Activated naive CD8-positive, alpha-beta T cell treated with anti-CD3 and anti-CD28 coated beads for 36 hours (primary cell): ENCODE results near the gene FADS3. TPM values are rescaled to one million over a fixed set of nuclear protein-coding genes. Genes with fewer than 3 reads are reported as not detected.

ENCODE experiments used
- DNase-seq: peaks from one replicate; pipeline ENCODE4 v3.0.0; 2021
- H3K27ac Mint-ChIP-seq: one replicate; pipeline ENCODE4 v1.8.0; 2022; ENCODE audit warnings: mild to moderate bottlenecking, moderate library complexity, mixed read lengths
- H3K27me3 Mint-ChIP-seq: one replicate; pipeline ENCODE4 v1.8.0; 2022; ENCODE audit warnings: mild to moderate bottlenecking, mixed read lengths
- H3K36me3 Mint-ChIP-seq: one replicate; pipeline ENCODE4 v1.8.0; 2021; ENCODE audit warnings: mild to moderate bottlenecking, mixed read lengths
- H3K4me1 Mint-ChIP-seq: one replicate; pipeline ENCODE4 v1.8.0; 2021; ENCODE audit warnings: mixed read lengths
- H3K4me3 Mint-ChIP-seq: one replicate; pipeline ENCODE4 v1.8.0; 2022; ENCODE audit warnings: mild to moderate bottlenecking, moderate library complexity, mixed read lengths
- H3K9me3 Mint-ChIP-seq: one replicate; pipeline ENCODE4 v1.8.0; 2022; ENCODE audit warnings: mixed read lengths
- total RNA-seq, 2 experiments: library from RNA; stranded (reverse); gene quantifications; one replicate each; pipeline ENCODE4 v1.2.3, GENCODE V29; 2021

Gene FADS3
- total RNA-seq, 2 experiments from 2014 or later = 5.7 to 6.4 TPM

GRCh38 chr11:61896665-61897386 lies 5.5 kb upstream of the FADS3 start:
- H3K4me1 Mint-ChIP-seq = peaks cover 7% of the 10 kb centered on the region
- H3K4me3 Mint-ChIP-seq = no peak overlapping the region
- H3K27ac Mint-ChIP-seq = no peak overlapping the region
- no peaks in the 10 kb centered on the region for H3K36me3 Mint-ChIP-seq
- H3K9me3 Mint-ChIP-seq = no peaks in the 10 kb centered on the region
- peaks cover 5% of the 10 kb centered on the region for H3K27me3 Mint-ChIP-seq
- DNase-seq = no peak

- no peak for DNase-seq
- Mint-ChIP-seq H3K36me3 (no peaks in the 10 kb centered on the region), H3K4me3 (no peak overlapping the region), H3K4me1 (peaks cover 9% of the 10 kb centered on the region), H3K27me3 (peaks cover 5% of the 10 kb centered on the region), H3K27ac (no peak overlapping the region), H3K9me3 (no peaks in the 10 kb centered on the region)
These were observed 4.3 kb upstream of the FADS3 start for GRCh38 chr11:61895718-61896059.

DNA sequence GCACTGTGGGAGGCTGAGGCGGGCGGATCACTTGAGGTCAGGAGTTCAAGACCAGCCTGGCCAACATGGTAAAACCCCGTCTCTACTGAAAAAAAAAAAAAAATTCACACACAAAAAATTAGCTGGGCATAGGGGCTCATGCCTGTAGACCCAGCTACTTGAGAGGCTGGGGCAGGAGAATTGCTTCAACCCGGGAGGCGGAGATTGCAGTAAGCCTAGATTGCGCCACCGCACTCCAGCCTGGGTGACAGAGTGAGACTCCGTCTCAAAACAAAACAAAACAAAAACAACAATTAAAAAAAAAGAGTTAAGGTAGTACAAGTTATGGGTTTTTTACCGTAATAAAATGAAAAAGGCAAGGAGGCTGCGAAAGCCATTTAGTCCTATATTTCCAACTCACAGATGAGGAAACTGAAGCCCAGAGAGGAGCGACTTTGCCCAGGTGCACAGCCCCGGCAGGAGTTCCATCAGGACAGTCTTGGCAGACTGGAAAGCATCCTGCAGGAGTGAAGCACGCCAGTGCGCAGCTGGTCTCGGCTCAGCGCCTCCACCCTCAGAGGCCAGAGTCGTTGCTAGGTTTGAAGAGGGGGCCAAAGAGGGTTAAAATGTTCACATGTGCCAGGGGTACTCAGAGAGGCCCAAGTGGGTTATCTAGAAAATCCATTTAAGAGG lies 3.8 kb upstream of the FADS3 start:
- Mint-ChIP-seq H3K9me3 (no peaks in the 10 kb centered on the region), H3K4me3 (no peak overlapping the region), H3K36me3 (no peaks in the 10 kb centered on the region), H3K27me3 (peaks cover 5% of the 10 kb centered on the region), H3K4me1 (peaks cover 9% of the 10 kb centered on the region), H3K27ac (no peak overlapping the region)
- DNase-seq = no peak

DNA sequence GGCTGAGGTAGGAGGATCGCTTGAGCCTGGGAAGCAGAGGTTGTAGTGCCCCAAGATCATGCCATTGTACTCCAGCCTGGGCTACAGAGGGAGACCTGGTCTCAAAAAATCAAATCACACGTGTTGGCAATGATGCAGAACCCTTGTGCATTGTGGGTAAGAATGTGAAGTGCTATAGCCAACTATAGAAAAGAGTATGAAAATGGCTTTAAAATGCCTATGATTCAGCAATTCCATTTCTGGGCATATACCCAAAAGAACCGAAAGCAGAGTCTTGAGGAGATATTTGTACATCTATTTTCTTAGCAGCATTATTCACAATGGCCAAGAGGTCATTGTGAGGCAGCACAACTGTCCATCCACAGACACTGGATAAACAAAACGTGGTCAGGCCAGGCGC lies 2.6 kb upstream of the FADS3 start:
- no peaks in the 10 kb centered on the region for H3K36me3 Mint-ChIP-seq
- H3K4me1 Mint-ChIP-seq = peaks cover 5% of the 10 kb centered on the region
- no peak for DNase-seq
- H3K9me3 Mint-ChIP-seq = no peaks in the 10 kb centered on the region
- no peak overlapping the region for H3K4me3 Mint-ChIP-seq
- H3K27me3 Mint-ChIP-seq = peaks cover 5% of the 10 kb centered on the region
- H3K27ac Mint-ChIP-seq = no peak overlapping the region

DNA sequence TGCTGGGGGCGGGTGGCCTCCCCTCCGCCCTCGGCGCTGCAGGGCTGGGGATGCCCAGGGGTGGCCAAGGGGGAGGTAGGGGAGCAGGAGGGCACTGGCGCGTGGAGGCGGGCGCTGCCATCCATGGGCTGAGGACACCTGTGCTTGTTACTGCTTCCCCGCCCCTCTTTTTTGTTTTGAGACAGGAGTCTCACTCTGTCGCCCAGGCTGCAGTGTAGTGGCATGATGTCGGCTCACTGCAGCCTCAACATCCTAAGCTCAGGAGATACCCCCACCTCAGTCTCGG lies 683 bp upstream of the FADS3 start:
- Mint-ChIP-seq H3K36me3 (no peaks in the 10 kb centered on the region), H3K27ac (no peak overlapping the region), H3K4me1 (peaks cover 5% of the 10 kb centered on the region), H3K4me3 (peak overlapping the region; percentile 54), H3K9me3 (no peaks in the 10 kb centered on the region), H3K27me3 (peaks cover 5% of the 10 kb centered on the region)
- DNase-seq = no peak

GRCh38 chr11:61890529-61891330 lies 615 bp downstream of the FADS3 start:
- peaks cover 5% of the 10 kb centered on the region for H3K4me1 Mint-ChIP-seq
- peaks cover 5% of the 10 kb centered on the region for H3K27me3 Mint-ChIP-seq
- DNase-seq = peak; percentile 51
- peak overlapping the region; percentile 80 for H3K4me3 Mint-ChIP-seq
- H3K9me3 Mint-ChIP-seq = no peaks in the 10 kb centered on the region
- no peak overlapping the region for H3K27ac Mint-ChIP-seq
- H3K36me3 Mint-ChIP-seq = no peaks in the 10 kb centered on the region

GRCh38 chr11:61889831-61890230 lies 1.5 kb downstream of the FADS3 start:
- H3K9me3 Mint-ChIP-seq = no peaks in the 10 kb centered on the region
- DNase-seq = no peak
- H3K4me1 Mint-ChIP-seq = peaks cover 5% of the 10 kb centered on the region
- H3K27me3 Mint-ChIP-seq = peaks cover 5% of the 10 kb centered on the region
- H3K4me3 Mint-ChIP-seq = no peak overlapping the region
- no peak overlapping the region for H3K27ac Mint-ChIP-seq
- no peaks in the 10 kb centered on the region for H3K36me3 Mint-ChIP-seq

DNA sequence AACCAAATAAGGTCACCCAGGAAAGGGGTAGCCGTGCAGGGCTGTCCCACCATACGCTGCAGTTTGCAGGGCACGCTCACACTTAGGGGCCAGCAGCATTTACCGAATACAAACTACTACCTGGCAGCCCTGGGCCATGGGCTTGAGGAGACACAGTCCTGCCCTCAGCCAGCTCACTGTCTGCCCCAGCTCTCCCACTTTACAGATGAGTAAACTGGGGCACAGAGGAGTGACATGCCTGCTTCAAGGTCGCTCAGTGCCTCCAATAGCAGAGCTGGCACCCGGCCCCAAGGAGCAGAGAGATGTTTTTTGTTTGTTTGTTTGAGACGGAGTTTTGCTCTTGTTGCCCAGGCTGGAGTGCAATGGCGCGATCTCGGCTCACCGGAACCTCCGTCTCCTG lies 2.8 kb downstream of the FADS3 start:
- no peaks in the 10 kb centered on the region for H3K36me3 Mint-ChIP-seq
- no peak for DNase-seq
- H3K27ac Mint-ChIP-seq = no peak overlapping the region
- no peaks in the 10 kb centered on the region for H3K9me3 Mint-ChIP-seq
- peaks cover 2% of the 10 kb centered on the region for H3K4me1 Mint-ChIP-seq
- H3K27me3 Mint-ChIP-seq = peaks cover 5% of the 10 kb centered on the region
- H3K4me3 Mint-ChIP-seq = no peak overlapping the region

DNA sequence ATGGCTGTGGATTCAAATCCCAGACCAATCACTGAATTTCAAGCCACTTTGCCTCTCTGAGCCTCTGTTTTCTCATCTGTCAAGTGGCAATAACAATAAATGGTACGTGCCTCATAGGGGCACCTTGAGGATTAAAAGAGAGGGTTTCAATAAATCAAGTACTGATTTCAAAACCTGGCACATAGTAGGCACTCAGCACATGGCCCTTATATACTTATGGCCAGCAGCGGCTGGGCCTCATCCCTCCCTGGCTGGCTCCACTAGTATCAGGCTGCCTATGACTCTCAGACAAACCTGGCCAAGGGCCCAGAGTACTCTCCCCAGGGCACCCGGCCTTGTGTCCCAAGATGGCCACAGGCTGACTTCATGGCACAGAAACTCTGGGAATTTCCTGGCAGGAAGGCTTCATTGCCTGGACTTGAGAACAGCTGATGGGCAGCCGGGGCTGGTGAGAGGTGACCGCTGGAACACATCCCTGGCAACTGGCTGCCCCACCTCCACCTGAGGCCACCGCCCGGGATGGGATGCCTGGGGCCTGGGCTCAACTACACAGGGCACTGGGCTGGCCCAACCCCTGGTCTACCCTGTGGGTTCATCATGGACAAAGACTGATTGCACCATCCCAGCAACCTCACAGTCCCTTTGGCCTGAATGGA lies 3.4 kb downstream of the FADS3 start:
- Mint-ChIP-seq H3K9me3 (no peaks in the 10 kb centered on the region), H3K36me3 (no peaks in the 10 kb centered on the region), H3K27ac (no peak overlapping the region), H3K4me1 (peaks cover 2% of the 10 kb centered on the region), H3K4me3 (no peak overlapping the region), H3K27me3 (peaks cover 5% of the 10 kb centered on the region)
- no peak for DNase-seq

DNA sequence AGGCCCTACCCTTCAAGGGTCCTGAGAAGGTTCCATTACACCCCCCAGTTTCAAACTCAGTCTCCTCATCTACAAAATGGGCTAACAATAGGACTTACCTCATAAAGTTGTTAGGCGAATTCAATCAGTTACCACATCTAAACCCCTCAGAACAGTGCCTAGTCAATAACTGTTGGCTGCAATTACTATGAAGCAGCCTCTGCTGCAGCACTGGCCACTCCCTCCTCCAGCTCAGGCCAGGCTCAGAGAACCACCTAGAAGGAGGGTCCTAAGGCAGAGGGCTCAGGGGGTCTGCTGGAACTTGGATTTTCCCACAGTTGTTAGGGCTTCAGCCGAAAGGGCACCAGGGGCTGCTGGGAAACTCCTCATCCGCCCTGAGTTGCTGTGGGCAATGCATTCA lies 4.7 kb downstream of the FADS3 start:
- no peaks in the 10 kb centered on the region for H3K27me3 Mint-ChIP-seq
- no peaks in the 10 kb centered on the region for H3K36me3 Mint-ChIP-seq
- no peak overlapping the region for H3K27ac Mint-ChIP-seq
- peaks cover 2% of the 10 kb centered on the region for H3K4me1 Mint-ChIP-seq
- DNase-seq = no peak
- H3K9me3 Mint-ChIP-seq = no peaks in the 10 kb centered on the region
- H3K4me3 Mint-ChIP-seq = no peak overlapping the region

GRCh38 chr11:61885784-61886580 lies 5.4 kb downstream of the FADS3 start:
- no peak for DNase-seq
- Mint-ChIP-seq H3K27me3 (no peaks in the 10 kb centered on the region), H3K4me1 (peaks cover 2% of the 10 kb centered on the region), H3K27ac (no peak overlapping the region), H3K4me3 (no peak overlapping the region), H3K36me3 (no peaks in the 10 kb centered on the region), H3K9me3 (no peaks in the 10 kb centered on the region)

DNA sequence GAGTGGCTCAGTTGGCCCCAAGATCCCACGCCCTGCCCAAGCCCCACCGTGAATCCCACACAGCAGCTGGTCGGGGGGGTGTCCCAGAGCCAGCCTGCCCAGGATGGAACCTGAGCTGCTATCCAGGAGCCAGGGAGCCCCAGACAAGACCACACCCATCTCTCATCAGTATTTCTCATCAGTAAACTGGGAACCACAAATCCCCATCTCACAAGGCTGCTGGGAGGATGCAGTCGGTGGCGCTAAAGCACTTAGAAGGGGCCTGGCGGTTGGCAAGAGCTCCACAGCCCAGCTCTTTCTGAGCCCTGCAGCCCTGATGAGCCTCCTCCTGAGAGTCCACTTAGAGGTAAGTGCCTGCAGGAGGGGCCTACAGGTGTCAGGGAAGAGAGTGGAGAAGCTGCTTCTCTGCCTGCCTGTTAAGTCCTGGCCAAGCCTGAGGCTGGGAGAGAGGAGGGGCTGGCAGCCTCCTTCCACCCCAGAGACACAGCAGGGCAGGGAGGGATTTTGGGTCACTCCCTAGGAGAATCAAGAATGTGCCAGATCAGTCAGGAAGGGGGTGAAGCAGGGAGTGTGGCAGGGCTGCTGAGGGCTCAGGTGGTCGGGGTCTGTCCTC lies 6.1 kb downstream of the FADS3 start:
- Mint-ChIP-seq H3K27me3 (no peaks in the 10 kb centered on the region), H3K9me3 (no peaks in the 10 kb centered on the region), H3K4me3 (no peak overlapping the region), H3K27ac (no peak overlapping the region), H3K4me1 (no peaks in the 10 kb centered on the region), H3K36me3 (no peaks in the 10 kb centered on the region)
- DNase-seq = no peak

- Mint-ChIP-seq H3K4me1 (no peaks in the 10 kb centered on the region), H3K4me3 (no peak overlapping the region), H3K36me3 (no peaks in the 10 kb centered on the region), H3K9me3 (no peaks in the 10 kb centered on the region), H3K27ac (no peak overlapping the region), H3K27me3 (no peaks in the 10 kb centered on the region)
- no peak for DNase-seq
These were observed 7.4 kb downstream of the FADS3 start for GRCh38 chr11:61883947-61884346.

DNA sequence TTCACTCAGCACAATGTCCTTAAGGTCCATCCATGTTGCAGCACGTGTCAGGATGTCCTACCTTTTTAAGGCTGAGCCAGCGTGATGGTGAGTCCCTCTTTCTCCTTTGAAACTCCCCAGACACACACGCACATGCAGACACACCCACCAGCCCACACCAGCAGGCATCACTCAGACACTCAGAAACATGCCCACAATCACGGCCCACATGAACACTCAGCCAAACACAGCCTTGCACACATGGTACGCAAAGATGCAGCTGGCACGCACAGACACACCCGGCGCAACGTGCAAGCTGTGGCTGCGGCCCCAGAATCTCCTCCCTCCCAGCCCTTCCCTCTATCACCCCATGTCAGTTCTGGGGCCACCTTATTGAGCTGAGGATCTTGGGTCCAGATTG lies 8.0 kb downstream of the FADS3 start:
- H3K27me3 Mint-ChIP-seq = no peaks in the 10 kb centered on the region
- H3K27ac Mint-ChIP-seq = no peak overlapping the region
- no peak overlapping the region for H3K4me3 Mint-ChIP-seq
- no peaks in the 10 kb centered on the region for H3K36me3 Mint-ChIP-seq
- H3K4me1 Mint-ChIP-seq = no peaks in the 10 kb centered on the region
- DNase-seq = no peak
- no peaks in the 10 kb centered on the region for H3K9me3 Mint-ChIP-seq
